ENCODE data around the gene UQCC2. TPM values are rescaled to one million over a fixed set of nuclear protein-coding genes. Genes with fewer than 3 reads are reported as not detected.

Gene UQCC2
- total RNA-seq = 17.4 and 21.0 TPM in 2 replicates

GRCh38 chr6:33711140-33712129, at the start of gene UQCC2:
Gene UQCC2 (minus strand): TSS chr6:33711700. CDS start chr6:33711686, 14 bp downstream.

GRCh38 chr6:33746651-33747100, 35.2 kb upstream of the UQCC2 start, which contains the start of gene IP6K3:
Gene IP6K3 (minus strand): TSS chr6:33746905. CDS start chr6:33735476, 11,429 bp downstream.

Other genes with a start within 250 kb of the UQCC2 start
- gene BAK1, start 131.4 kb downstream of the UQCC2 start, total RNA-seq = 13.2 and 21.1 TPM in 2 replicates
- 7.4 and 18.3 TPM in 2 replicates for gene ITPR3, start 90.4 kb downstream of the UQCC2 start, total RNA-seq
- not detected in 2 replicates for gene IP6K3, start 35.2 kb upstream of the UQCC2 start, total RNA-seq
- 35.1 and 38.8 TPM in 2 replicates for gene LEMD2, start 77.4 kb upstream of the UQCC2 start, total RNA-seq
- gene MLN, start 92.3 kb upstream of the UQCC2 start, total RNA-seq = not detected in 2 replicates

Measured in dermis lymphatic vessel endothelial cell (primary cell).